MM.1S (cell line): ENCODE data around the gene PREX1.

ENCODE experiments used
- DNase-seq: peaks from one replicate; pipeline ENCODE4 v3.0.0-alpha.2; 2015
- H2AFZ ChIP-seq: fragments of 300-600 bp; sonication (generic); 2 replicates; pipeline ENCODE4 v1.6.0; 2016; ENCODE audit warnings: antibody characterized with exemption, low read length
- H3F3A ChIP-seq: fragments of 300-600 bp; sonication (generic); 2 replicates; pipeline ENCODE4 v1.6.1; 2016; ENCODE audit warnings: mild to moderate bottlenecking, antibody characterized with exemption, low read length, moderate library complexity, mixed read lengths; ENCODE audit not compliant: insufficient read depth
- H3K27ac ChIP-seq: fragments of 300-600 bp; sonication (generic); 2 replicates; pipeline ENCODE4 v1.5.1; 2016; ENCODE audit warnings: mild to moderate bottlenecking, low read length
- H3K27me3 ChIP-seq: fragments of 300-600 bp; sonication (generic); replicated peaks from 2 replicates; pipeline ENCODE4 v1.6.0; 2016; ENCODE audit warnings: low read length; ENCODE audit not compliant: insufficient read depth
- H3K36me3 ChIP-seq: fragments of 300-600 bp; sonication (generic); replicated peaks from 2 replicates; pipeline ENCODE4 v1.6.1; 2016; ENCODE audit warnings: mild to moderate bottlenecking, low read length, mixed read lengths; ENCODE audit not compliant: insufficient read depth
- H3K4me1 ChIP-seq: fragments of 300-600 bp; sonication (generic); 2 replicates; pipeline ENCODE4 v1.6.1; 2016; ENCODE audit warnings: low read length, mixed read lengths
- H3K4me2 ChIP-seq: fragments of 300-600 bp; sonication (generic); 2 replicates; pipeline ENCODE4 v1.6.0; 2016; ENCODE audit warnings: low read depth, low read length
- H3K4me3 ChIP-seq: fragments of 300-600 bp; sonication (generic); 2 replicates; pipeline ENCODE4 v1.5.1; 2016; ENCODE audit warnings: low read length, mixed read lengths
- H3K79me2 ChIP-seq: fragments of 300-600 bp; sonication (generic); 2 replicates; pipeline ENCODE4 v1.6.1; 2016; ENCODE audit warnings: mixed run types, low read length, mixed read lengths
- H3K9ac ChIP-seq: fragments of 300-600 bp; sonication (generic); 2 replicates; pipeline ENCODE4 v1.6.1; 2016; ENCODE audit warnings: low read length, mixed read lengths
- H3K9me2 ChIP-seq: fragments of 300-600 bp; sonication (generic); replicated peaks from 2 replicates; pipeline ENCODE4 v1.6.1; 2016; ENCODE audit warnings: mild to moderate bottlenecking, low read length, mixed read lengths; ENCODE audit not compliant: insufficient read depth
- H3K9me3 ChIP-seq: fragments of 300-600 bp; sonication (generic); replicated peaks from 2 replicates; pipeline ENCODE4 v1.6.1; 2016; ENCODE audit warnings: mild to moderate bottlenecking, low read length, mixed read lengths; ENCODE audit not compliant: insufficient read depth
- H4K20me1 ChIP-seq: fragments of 300-600 bp; sonication (generic); 2 replicates; pipeline ENCODE4 v1.6.1; 2016; ENCODE audit warnings: mild to moderate bottlenecking, low read length, moderate library complexity, mixed read lengths; ENCODE audit not compliant: insufficient read depth
- CTCF ChIP-seq: fragments of 300-600 bp; sonication (generic); IDR thresholded peaks from 2 replicates; pipeline ENCODE4 v1.5.1; 2016; ENCODE audit warnings: antibody characterized with exemption, low read length, mixed read lengths
- EZH2 ChIP-seq: fragments of 300-600 bp; sonication (generic); optimal IDR thresholded peaks from 2 replicates; pipeline ENCODE3; 2017; ENCODE audit warnings: low read depth, mild to moderate bottlenecking, antibody characterized with exemption, low read length, mixed read lengths
- EZH2phosphoT487 ChIP-seq: fragments of 300-600 bp; sonication (generic); IDR thresholded peaks from 2 replicates; pipeline ENCODE4 v1.6.1; 2018; ENCODE audit warnings: antibody characterized with exemption, low read length

Gene PREX1

GRCh38 chr20:48716541-48716940 lies 111.3 kb downstream of the PREX1 start:
- no peaks in the 10 kb centered on the region for H3K27me3 ChIP-seq
- H3K27ac ChIP-seq, result no peak overlapping the region
- no peaks in the 10 kb centered on the region for H3K79me2 ChIP-seq
- no peaks in the 10 kb centered on the region for H3F3A ChIP-seq
- H3K36me3 ChIP-seq, result no peaks in the 10 kb centered on the region
- TF ChIP-seq EZH2 (no peak), CTCF (no peak), EZH2phosphoT487 (no peak)
- H3K9me2 ChIP-seq, result no peaks in the 10 kb centered on the region
- H2AFZ ChIP-seq, result no peak overlapping the region
- no peaks in the 10 kb centered on the region for H3K4me1 ChIP-seq
- H3K4me2 ChIP-seq, result no peak overlapping the region
- no peak for DNase-seq
- H3K4me3 ChIP-seq, result no peak overlapping the region
- no peak overlapping the region for H3K9ac ChIP-seq
- no peaks in the 10 kb centered on the region for H4K20me1 ChIP-seq
- H3K9me3 ChIP-seq, result no peaks in the 10 kb centered on the region

GRCh38 chr20:48716086-48716485 lies 111.7 kb downstream of the PREX1 start:
- TF ChIP-seq CTCF (no peak), EZH2 (no peak), EZH2phosphoT487 (no peak)
- no peak overlapping the region for H2AFZ ChIP-seq
- H4K20me1 ChIP-seq, result no peaks in the 10 kb centered on the region
- H3K4me2 ChIP-seq, result no peak overlapping the region
- H3K27me3 ChIP-seq, result no peaks in the 10 kb centered on the region
- no peaks in the 10 kb centered on the region for H3K9me2 ChIP-seq
- no peak for DNase-seq
- H3K9ac ChIP-seq, result no peak overlapping the region
- H3F3A ChIP-seq, result no peaks in the 10 kb centered on the region
- no peaks in the 10 kb centered on the region for H3K36me3 ChIP-seq
- H3K4me3 ChIP-seq, result no peak overlapping the region
- H3K9me3 ChIP-seq, result no peaks in the 10 kb centered on the region
- H3K79me2 ChIP-seq, result no peaks in the 10 kb centered on the region
- H3K27ac ChIP-seq, result no peak overlapping the region
- H3K4me1 ChIP-seq, result no peaks in the 10 kb centered on the region

- TF ChIP-seq EZH2 (no peak), CTCF (no peak), EZH2phosphoT487 (no peak)
- no peak for DNase-seq
- Histone ChIP-seq H3F3A (no peaks in the 10 kb centered on the region), H3K9me3 (no peaks in the 10 kb centered on the region), H3K4me2 (no peak overlapping the region), H3K9me2 (no peaks in the 10 kb centered on the region), H4K20me1 (no peaks in the 10 kb centered on the region), H3K27ac (no peak overlapping the region), H3K79me2 (no peaks in the 10 kb centered on the region), H3K9ac (no peak overlapping the region), H3K4me1 (no peaks in the 10 kb centered on the region), H3K4me3 (no peak overlapping the region), H3K27me3 (no peaks in the 10 kb centered on the region), H2AFZ (no peak overlapping the region), H3K36me3 (no peaks in the 10 kb centered on the region)
Measured at GRCh38 chr20:48714764-48715163, 113.0 kb downstream of the PREX1 start.
